ENCODE data around the gene LRRC2. TPM values are rescaled to one million over a fixed set of nuclear protein-coding genes. Genes with fewer than 3 reads are reported as not detected.

Gene LRRC2
- total RNA-seq, 1 experiment from 2014 or later: not detected

DNA sequence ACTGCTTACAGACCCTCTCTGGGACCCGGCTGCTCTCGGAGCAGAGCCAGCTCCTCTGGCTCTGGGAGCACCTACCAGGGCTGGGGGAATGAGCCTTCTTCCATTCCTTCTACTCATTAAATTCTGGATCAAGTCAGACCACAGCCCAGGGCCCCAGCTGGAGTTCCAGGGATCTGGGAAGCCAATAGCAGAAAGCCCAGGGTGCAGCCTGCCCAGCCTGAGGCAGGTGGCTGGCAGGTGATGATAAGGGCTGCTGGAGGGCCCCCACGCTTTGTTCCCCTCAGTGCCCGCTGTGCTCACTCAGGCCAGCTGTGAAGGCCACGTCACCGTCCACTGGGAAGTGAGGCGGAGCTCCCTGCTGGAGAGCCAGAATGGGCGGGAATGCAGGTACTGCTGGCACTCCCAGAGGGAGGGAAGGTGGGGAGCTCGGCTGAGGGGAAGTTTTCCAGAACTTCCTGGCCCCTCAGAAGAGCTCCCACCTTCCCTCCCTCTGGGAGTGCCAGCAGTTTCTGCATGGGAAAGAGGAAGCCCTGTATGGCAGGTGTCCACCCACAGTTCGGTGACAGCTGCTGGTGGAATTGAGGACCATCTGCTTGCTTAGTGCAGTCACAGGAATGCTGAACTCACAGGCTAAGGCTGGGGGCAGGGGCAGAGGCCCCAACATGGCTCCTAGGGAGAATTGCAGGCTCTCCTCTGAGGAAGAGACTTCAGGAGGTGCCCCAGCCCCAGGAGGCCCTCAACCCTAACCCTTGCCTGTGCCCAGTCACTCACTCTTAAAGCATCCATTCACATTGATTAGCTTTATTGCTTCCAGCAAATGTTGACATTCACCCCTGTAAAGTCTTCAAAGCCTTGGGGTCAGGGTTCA is 81.0 kb downstream of the LRRC2 start:
- no peak for ATAC-seq
- no peak for DNase-seq (ENCODE audit: low read depth, low spot score)
- no peaks in the 10 kb centered on the region for H3K36me3 ChIP-seq (ENCODE audit: control insufficient read depth, insufficient read depth, low read length)
- intact Hi-C loops (cut with micrococcal nuclease; ENCODE audit: unreplicated experiment) (loop anchor here (5.0 kb wide), 1 partner anchor 147 kb away; no protein-coding TSS in a partner anchor), in situ Hi-C loops (cut with HindIII; ENCODE audit: low pct_unique_long_range_greater_than_20kb, low sequenced_read_pairs) (no loop called here)
- no TSS peak for BruUV-seq (replicated peaks)
- H3K9me3 ChIP-seq (ENCODE audit: control insufficient read depth, insufficient read depth, low read depth, low read length): no peaks in the 10 kb centered on the region
- H3K4me3 ChIP-seq (ENCODE audit: low read depth in 2 of 2, low read length in 2 of 2): no peak overlapping the region
- ChIA-PET POLR2A (no interaction called here), CTCF (no interaction called here)
- H3K27ac ChIP-seq (ENCODE audit: low read length): no peak overlapping the region
- no peaks in the 10 kb centered on the region for H3K4me1 ChIP-seq (ENCODE audit: control insufficient read depth, insufficient read depth, low read length)
- TF ChIP-seq, protein P1, sequence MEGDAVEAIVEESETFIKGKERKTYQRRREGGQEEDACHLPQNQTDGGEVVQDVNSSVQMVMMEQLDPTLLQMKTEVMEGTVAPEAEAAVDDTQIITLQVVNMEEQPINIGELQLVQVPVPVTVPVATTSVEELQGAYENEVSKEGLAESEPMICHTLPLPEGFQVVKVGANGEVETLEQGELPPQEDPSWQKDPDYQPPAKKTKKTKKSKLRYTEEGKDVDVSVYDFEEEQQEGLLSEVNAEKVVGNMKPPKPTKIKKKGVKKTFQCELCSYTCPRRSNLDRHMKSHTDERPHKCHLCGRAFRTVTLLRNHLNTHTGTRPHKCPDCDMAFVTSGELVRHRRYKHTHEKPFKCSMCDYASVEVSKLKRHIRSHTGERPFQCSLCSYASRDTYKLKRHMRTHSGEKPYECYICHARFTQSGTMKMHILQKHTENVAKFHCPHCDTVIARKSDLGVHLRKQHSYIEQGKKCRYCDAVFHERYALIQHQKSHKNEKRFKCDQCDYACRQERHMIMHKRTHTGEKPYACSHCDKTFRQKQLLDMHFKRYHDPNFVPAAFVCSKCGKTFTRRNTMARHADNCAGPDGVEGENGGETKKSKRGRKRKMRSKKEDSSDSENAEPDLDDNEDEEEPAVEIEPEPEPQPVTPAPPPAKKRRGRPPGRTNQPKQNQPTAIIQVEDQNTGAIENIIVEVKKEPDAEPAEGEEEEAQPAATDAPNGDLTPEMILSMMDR (IDR thresholded peaks at IDR 0.05): no peak
- TF ChIP-seq SIN3A (IDR thresholded peaks at IDR 0.05; ENCODE audit: borderline replicate concordance, insufficient read depth, low read depth, low read length): no peak
- no peak for TF ChIP-seq TCF7L2 (IDR thresholded peaks at IDR 0.05; ENCODE audit: low read depth, low read length)
- TF ChIP-seq, protein P2, sequence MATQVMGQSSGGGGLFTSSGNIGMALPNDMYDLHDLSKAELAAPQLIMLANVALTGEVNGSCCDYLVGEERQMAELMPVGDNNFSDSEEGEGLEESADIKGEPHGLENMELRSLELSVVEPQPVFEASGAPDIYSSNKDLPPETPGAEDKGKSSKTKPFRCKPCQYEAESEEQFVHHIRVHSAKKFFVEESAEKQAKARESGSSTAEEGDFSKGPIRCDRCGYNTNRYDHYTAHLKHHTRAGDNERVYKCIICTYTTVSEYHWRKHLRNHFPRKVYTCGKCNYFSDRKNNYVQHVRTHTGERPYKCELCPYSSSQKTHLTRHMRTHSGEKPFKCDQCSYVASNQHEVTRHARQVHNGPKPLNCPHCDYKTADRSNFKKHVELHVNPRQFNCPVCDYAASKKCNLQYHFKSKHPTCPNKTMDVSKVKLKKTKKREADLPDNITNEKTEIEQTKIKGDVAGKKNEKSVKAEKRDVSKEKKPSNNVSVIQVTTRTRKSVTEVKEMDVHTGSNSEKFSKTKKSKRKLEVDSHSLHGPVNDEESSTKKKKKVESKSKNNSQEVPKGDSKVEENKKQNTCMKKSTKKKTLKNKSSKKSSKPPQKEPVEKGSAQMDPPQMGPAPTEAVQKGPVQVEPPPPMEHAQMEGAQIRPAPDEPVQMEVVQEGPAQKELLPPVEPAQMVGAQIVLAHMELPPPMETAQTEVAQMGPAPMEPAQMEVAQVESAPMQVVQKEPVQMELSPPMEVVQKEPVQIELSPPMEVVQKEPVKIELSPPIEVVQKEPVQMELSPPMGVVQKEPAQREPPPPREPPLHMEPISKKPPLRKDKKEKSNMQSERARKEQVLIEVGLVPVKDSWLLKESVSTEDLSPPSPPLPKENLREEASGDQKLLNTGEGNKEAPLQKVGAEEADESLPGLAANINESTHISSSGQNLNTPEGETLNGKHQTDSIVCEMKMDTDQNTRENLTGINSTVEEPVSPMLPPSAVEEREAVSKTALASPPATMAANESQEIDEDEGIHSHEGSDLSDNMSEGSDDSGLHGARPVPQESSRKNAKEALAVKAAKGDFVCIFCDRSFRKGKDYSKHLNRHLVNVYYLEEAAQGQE (IDR thresholded peaks at IDR 0.05; ENCODE audit: insufficient read depth in 1 of 2, low read depth in 2 of 2, low read length in 1 of 2): no peak
- TF ChIP-seq POLR2AphosphoS5 (IDR thresholded peaks at IDR 0.05; ENCODE audit: low read depth, low read length): no peak
- H3K27me3 ChIP-seq (ENCODE audit: control insufficient read depth, insufficient read depth, low read length): no peaks in the 10 kb centered on the region

DNA sequence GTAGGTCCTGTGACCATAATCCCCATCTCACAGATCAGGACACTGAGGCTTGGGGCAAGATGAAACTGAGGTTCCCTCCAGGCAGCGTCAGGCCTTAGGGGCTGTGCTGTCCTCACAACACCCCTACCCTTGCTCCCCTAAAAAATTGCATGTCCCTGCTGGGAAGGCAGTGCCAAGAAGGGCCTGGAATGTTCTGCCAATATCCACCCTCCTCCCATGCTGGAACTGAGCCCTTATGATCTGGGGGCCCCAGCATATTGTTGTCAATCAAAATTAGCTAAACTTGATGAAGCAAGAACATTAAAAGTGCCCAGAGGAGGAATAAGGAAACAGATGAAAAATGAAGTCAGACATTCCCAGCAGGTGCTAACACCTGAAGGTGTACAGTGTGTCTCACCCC is 81.7 kb downstream of the LRRC2 start:
- DNase-seq (ENCODE audit: low read depth, low spot score) (no peak), ATAC-seq (no peak)
- in situ Hi-C loops (cut with HindIII; ENCODE audit: low pct_unique_long_range_greater_than_20kb, low sequenced_read_pairs) (no loop called here), intact Hi-C loops (cut with micrococcal nuclease; ENCODE audit: unreplicated experiment) (no loop called here)
- ChIA-PET POLR2A (no interaction called here), CTCF (no interaction called here)
- no TSS peak for BruUV-seq (replicated peaks)
- Histone ChIP-seq H3K4me3 (ENCODE audit: low read depth in 2 of 2, low read length in 2 of 2) (no peak overlapping the region), H3K36me3 (ENCODE audit: control insufficient read depth, insufficient read depth, low read length) (no peaks in the 10 kb centered on the region), H3K27ac (ENCODE audit: low read length) (no peak overlapping the region), H3K4me1 (ENCODE audit: control insufficient read depth, insufficient read depth, low read length) (no peaks in the 10 kb centered on the region), H3K9me3 (ENCODE audit: control insufficient read depth, insufficient read depth, low read depth, low read length) (no peaks in the 10 kb centered on the region), H3K27me3 (ENCODE audit: control insufficient read depth, insufficient read depth, low read length) (no peaks in the 10 kb centered on the region)
- TF ChIP-seq POLR2AphosphoS5 (IDR thresholded peaks at IDR 0.05; ENCODE audit: low read depth, low read length): no peak
- TF ChIP-seq TCF7L2 (IDR thresholded peaks at IDR 0.05; ENCODE audit: low read depth, low read length): no peak
- TF ChIP-seq SIN3A (IDR thresholded peaks at IDR 0.05; ENCODE audit: borderline replicate concordance, insufficient read depth, low read depth, low read length): no peak
- TF ChIP-seq, protein P2 (IDR thresholded peaks at IDR 0.05; ENCODE audit: insufficient read depth in 1 of 2, low read depth in 2 of 2, low read length in 1 of 2): no peak
- TF ChIP-seq, protein P1 (IDR thresholded peaks at IDR 0.05): no peak

Data from Panc1 (cell line).